ENCODE measurements around the gene CEP78.
"Not testable (repeated sequence)": the region's sequence is repeated elsewhere in the genome, so short reads cannot be mapped to it uniquely, and the experiment has no call there.

The CEP78 gene

GRCh38 chr9:78230761-78231160 lies 5.1 kb upstream of the CEP78 start:
- no peak overlapping the region for H3K9ac ChIP-seq
- H3K36me3 ChIP-seq = no peaks in the 10 kb centered on the region
- H3K4me2 ChIP-seq = no peak overlapping the region
- no peak for TF ChIP-seq Cebpa-rat (IDR thresholded peaks at IDR 0.05)
- H3K27me3 ChIP-seq = no peaks in the 10 kb centered on the region
- no peaks in the 10 kb centered on the region for H4K20me1 ChIP-seq
- H3K4me1 ChIP-seq = peaks cover 6 to 22% (median 9%) of the 10 kb centered on the region in 10 experiments; a peak in 15 of 20 replicates
- no peak overlapping the region for H3K27ac ChIP-seq
- H3K4me3 ChIP-seq = no peak overlapping the region
- H3K9me3 ChIP-seq (replicated peaks in 1 of 11) = no peaks in the 10 kb centered on the region

- not testable (repeated sequence) for H3K27ac ChIP-seq; H3K4me2 ChIP-seq; H4K20me1 ChIP-seq; H3K4me3 ChIP-seq; H3K9ac ChIP-seq; H3K27me3 ChIP-seq; H3K9me3 ChIP-seq (replicated peaks in 1 of 11); H3K36me3 ChIP-seq
- peaks cover 7 to 32% (median 19%) of the 10 kb centered on the region in 10 experiments; a peak in 19 of 20 replicates for H3K4me1 ChIP-seq
These were observed 3.4 kb upstream of the CEP78 start for GRCh38 chr9:78232471-78232870.

GRCh38 chr9:78234810-78235209 lies 1.1 kb upstream of the CEP78 start:
- H3K36me3 ChIP-seq = peaks cover 0 to 14% (median 3%) of the 10 kb centered on the region in 11 experiments; a peak in 10 of 22 replicates
- peak overlapping the region in 2 of 11 experiments; percentile 82 to 90; a peak in 2 of 22 replicates for H3K9ac ChIP-seq
- H3K4me1 ChIP-seq = peaks cover 7 to 42% (median 37%) of the 10 kb centered on the region in 10 experiments; a peak in 19 of 20 replicates
- H3K9me3 ChIP-seq (replicated peaks in 1 of 11) = no peaks in the 10 kb centered on the region
- H3K27me3 ChIP-seq = no peaks in the 10 kb centered on the region
- TF ChIP-seq Cebpa-rat (IDR thresholded peaks at IDR 0.05) = no peak
- H3K4me3 ChIP-seq = peak overlapping the region in 8 of 10 experiments; percentile 72 to 96 (median 78); a peak in 15 of 20 replicates
- peaks cover 0 to 24% (median 0%) of the 10 kb centered on the region in 11 experiments; a peak in 4 of 22 replicates for H4K20me1 ChIP-seq
- H3K4me2 ChIP-seq = peak overlapping the region; percentile 68 to 95 (median 82)
- H3K27ac ChIP-seq = no peak overlapping the region

- H4K20me1 ChIP-seq = peaks cover 0 to 24% (median 0%) of the 10 kb centered on the region in 11 experiments; a peak in 4 of 22 replicates
- peak overlapping the region; percentile 68 to 95 (median 82) for H3K4me2 ChIP-seq
- peaks cover 1 to 19% (median 8%) of the 10 kb centered on the region in 11 experiments; a peak in 20 of 22 replicates for H3K36me3 ChIP-seq
- H3K27ac ChIP-seq = peak overlapping the region; percentile 56 to 90 (median 82); a peak in 21 of 22 replicates
- H3K4me1 ChIP-seq = peaks cover 7 to 43% (median 37%) of the 10 kb centered on the region in 10 experiments; a peak in 19 of 20 replicates
- no peaks in the 10 kb centered on the region for H3K27me3 ChIP-seq
- no peak for TF ChIP-seq Cebpa-rat (IDR thresholded peaks at IDR 0.05)
- H3K4me3 ChIP-seq = peak overlapping the region; percentile 72 to 96 (median 79)
- peak overlapping the region; percentile 78 to 92 (median 87) for H3K9ac ChIP-seq
- no peaks in the 10 kb centered on the region for H3K9me3 ChIP-seq (replicated peaks in 1 of 11)
These were observed 566 bp upstream of the CEP78 start for GRCh38 chr9:78235256-78235761.

- no peaks in the 10 kb centered on the region for H3K27me3 ChIP-seq
- H3K4me3 ChIP-seq = peak overlapping the region; percentile 72 to 96 (median 79)
- no peaks in the 10 kb centered on the region for H3K9me3 ChIP-seq (replicated peaks in 1 of 11)
- H3K27ac ChIP-seq = peak overlapping the region; percentile 56 to 90 (median 82); a peak in 20 of 22 replicates
- peaks cover 7 to 43% (median 36%) of the 10 kb centered on the region in 10 experiments; a peak in 19 of 20 replicates for H3K4me1 ChIP-seq
- H3K36me3 ChIP-seq = peaks cover 5 to 31% (median 18%) of the 10 kb centered on the region in 11 experiments; a peak in 21 of 22 replicates
- peaks cover 0 to 24% (median 0%) of the 10 kb centered on the region in 11 experiments; a peak in 4 of 22 replicates for H4K20me1 ChIP-seq
- peak overlapping the region; percentile 80 to 95 (median 91) for H3K4me2 ChIP-seq
- H3K9ac ChIP-seq = peak overlapping the region; percentile 78 to 92 (median 87)
- no peak for TF ChIP-seq Cebpa-rat (IDR thresholded peaks at IDR 0.05)
These were observed 656 bp downstream of the CEP78 start for GRCh38 chr9:78236551-78236910.

- TF ChIP-seq Cebpa-rat (IDR thresholded peaks at IDR 0.05) = no peak
- no peak overlapping the region for H3K27ac ChIP-seq
- H3K4me3 ChIP-seq = no peak overlapping the region; a peak in 2 of 20 replicates
- H4K20me1 ChIP-seq = peaks cover 0 to 30% (median 0%) of the 10 kb centered on the region in 11 experiments; a peak in 4 of 22 replicates
- peaks cover 7 to 43% (median 36%) of the 10 kb centered on the region in 10 experiments; a peak in 19 of 20 replicates for H3K4me1 ChIP-seq
- no peaks in the 10 kb centered on the region for H3K27me3 ChIP-seq
- H3K4me2 ChIP-seq = peak overlapping the region in 9 of 11 experiments; percentile 80 to 95 (median 92); a peak in 14 of 22 replicates
- H3K36me3 ChIP-seq = peaks cover 5 to 47% (median 32%) of the 10 kb centered on the region in 11 experiments; a peak in 21 of 22 replicates
- no peak overlapping the region for H3K9ac ChIP-seq
- no peaks in the 10 kb centered on the region for H3K9me3 ChIP-seq (replicated peaks in 1 of 11)
These were observed 2.5 kb downstream of the CEP78 start for GRCh38 chr9:78238046-78239038.

- no peak overlapping the region for H3K27ac ChIP-seq
- H3K36me3 ChIP-seq = peaks cover 12 to 58% (median 42%) of the 10 kb centered on the region in 11 experiments
- H3K4me1 ChIP-seq = peaks cover 7 to 43% (median 36%) of the 10 kb centered on the region in 10 experiments; a peak in 19 of 20 replicates
- H4K20me1 ChIP-seq = peaks cover 0 to 30% (median 0%) of the 10 kb centered on the region in 11 experiments; a peak in 4 of 22 replicates
- peak overlapping the region in 6 of 11 experiments; percentile 0 to 94 (median 82); a peak in 7 of 22 replicates for H3K4me2 ChIP-seq
- H3K9ac ChIP-seq = no peak overlapping the region
- no peak overlapping the region for H3K4me3 ChIP-seq
- TF ChIP-seq Cebpa-rat (IDR thresholded peaks at IDR 0.05) = no peak
- H3K27me3 ChIP-seq = no peaks in the 10 kb centered on the region
- H3K9me3 ChIP-seq (replicated peaks in 1 of 11) = no peaks in the 10 kb centered on the region
These were observed 3.6 kb downstream of the CEP78 start for GRCh38 chr9:78239506-78239905.

GRCh38 chr9:78242041-78242440 lies 6.2 kb downstream of the CEP78 start:
- Histone ChIP-seq H3K4me3 (no peak overlapping the region), H3K4me1 (peaks cover 0 to 29% (median 23%) of the 10 kb centered on the region in 10 experiments; a peak in 17 of 20 replicates)

More at GRCh38 chr9:78242041-78242440, 6.2 kb downstream of the CEP78 start:
- Histone ChIP-seq H3K4me2 (no peak overlapping the region), H3K27me3 (no peaks in the 10 kb centered on the region), H3K36me3 (peaks cover 12 to 81% (median 66%) of the 10 kb centered on the region in 11 experiments), H3K9ac (no peak overlapping the region), H4K20me1 (peaks cover 0 to 30% (median 0%) of the 10 kb centered on the region in 11 experiments; a peak in 4 of 22 replicates), H3K9me3 (replicated peaks in 1 of 11) (no peaks in the 10 kb centered on the region), H3K27ac (no peak overlapping the region)
- TF ChIP-seq Cebpa-rat (IDR thresholded peaks at IDR 0.05) = no peak
